ENCODE measurements around the gene ESYT1.
"Not testable (repeated sequence)": the region's sequence is repeated elsewhere in the genome, so short reads cannot be mapped to it uniquely, and the experiment has no call there.

The ESYT1 gene

DNA sequence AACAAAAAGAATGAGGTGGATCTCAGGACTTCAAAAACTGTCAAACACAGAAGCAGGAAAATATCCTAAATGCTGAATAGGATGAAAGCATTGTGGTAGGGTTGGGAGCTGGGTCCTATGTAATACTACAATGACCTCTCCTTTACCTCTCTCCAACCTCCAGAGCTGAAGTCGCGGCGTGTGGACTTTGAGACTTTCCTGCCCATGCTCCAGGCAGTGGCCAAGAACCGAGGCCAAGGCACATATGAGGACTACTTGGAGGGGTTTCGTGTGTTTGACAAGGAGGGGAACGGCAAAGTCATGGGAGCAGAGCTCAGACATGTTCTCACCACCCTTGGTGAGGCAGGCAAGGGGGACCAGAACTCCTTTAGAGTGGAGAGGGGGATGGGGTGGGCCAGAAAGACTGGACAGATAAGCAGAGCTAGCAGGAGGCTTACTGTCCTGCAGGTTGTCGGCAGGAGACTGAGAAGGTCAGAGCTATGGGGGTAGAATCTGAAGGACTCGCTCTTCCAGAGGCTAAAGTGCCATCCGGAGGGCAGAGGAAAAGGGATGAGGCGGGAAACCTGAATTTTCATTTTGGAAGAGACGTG is 27.3 kb downstream of the ESYT1 start:
- in situ Hi-C loops (cut with MboI; ENCODE audit: low sequenced_read_pairs) = no loop called here

DNA sequence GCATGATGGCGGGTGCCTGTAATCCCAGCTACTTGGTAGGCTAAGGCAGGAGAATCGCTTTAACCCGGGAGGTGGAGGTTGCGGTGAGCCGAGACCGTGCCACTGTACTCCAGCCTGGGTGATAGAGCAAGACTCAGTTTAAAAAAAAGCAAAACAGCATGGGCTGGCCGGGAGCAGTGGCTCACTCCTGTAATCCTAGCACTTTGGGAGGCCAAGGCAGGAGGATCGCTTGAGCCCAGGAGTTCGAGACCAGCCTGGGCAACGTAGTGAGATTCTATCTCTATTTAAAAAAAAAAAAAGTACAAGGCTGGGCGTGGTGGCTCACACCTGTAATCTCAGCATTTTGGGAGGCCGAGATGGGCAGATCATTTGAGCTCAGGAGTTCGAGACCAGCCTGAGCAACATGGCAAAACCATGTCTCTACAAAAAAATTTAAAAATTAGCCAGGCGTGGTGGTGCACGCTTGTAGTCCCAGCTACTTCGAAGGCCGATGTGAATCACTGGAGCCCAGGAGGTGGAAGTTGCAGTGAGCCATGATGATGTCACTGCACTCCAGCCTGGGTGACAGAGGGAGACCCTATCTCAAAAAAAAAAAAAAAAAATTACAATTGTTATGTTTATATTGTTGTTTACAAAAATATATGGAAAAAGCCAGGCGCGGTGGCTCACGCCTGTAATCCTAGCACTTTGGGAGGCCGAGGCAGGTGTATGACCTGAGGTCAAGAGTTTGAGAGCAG is 28.6 kb downstream of the ESYT1 start:
- in situ Hi-C loops (cut with MboI; ENCODE audit: low sequenced_read_pairs) = not testable (repeated sequence)

DNA sequence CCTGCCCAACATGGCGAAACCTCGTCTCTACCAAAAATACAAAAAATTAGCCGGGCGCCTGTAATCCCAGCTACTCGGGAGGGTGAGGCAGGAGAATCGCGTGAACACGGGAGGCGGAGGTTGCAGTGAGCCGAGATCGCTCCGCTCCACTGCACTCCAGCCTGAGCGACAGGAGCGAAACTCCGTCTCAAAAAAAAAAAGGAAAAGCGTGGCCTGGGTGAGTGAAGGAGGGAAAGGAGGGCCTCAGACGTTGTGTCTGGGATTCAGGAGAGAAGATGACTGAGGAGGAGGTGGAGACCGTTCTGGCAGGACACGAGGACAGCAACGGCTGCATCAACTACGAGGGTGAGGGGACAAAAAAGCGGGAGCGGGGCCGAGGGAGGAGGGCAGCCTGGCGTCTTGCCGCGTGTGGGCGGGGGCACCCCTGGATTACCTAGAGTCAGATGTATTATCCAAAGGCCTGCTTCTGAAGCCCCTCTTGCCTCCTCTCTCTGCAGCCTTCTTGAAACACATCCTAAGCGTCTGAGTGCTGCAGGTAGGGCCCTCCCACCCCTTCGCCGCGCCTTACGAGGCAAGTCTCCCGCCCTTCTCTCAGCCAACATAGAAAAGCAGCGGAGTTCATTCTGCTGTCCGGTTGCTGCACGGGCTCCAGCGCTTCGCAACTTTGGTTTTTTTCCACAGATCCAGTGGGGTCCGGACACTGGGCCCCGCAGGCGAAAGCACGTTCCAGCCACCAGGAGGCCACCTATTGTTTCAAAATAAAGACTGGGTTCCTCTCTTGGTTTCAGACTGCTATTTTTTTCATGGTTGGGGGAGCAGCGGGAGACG is 29.3 kb downstream of the ESYT1 start:
- in situ Hi-C loops (cut with MboI; ENCODE audit: low sequenced_read_pairs) = no loop called here

DNA sequence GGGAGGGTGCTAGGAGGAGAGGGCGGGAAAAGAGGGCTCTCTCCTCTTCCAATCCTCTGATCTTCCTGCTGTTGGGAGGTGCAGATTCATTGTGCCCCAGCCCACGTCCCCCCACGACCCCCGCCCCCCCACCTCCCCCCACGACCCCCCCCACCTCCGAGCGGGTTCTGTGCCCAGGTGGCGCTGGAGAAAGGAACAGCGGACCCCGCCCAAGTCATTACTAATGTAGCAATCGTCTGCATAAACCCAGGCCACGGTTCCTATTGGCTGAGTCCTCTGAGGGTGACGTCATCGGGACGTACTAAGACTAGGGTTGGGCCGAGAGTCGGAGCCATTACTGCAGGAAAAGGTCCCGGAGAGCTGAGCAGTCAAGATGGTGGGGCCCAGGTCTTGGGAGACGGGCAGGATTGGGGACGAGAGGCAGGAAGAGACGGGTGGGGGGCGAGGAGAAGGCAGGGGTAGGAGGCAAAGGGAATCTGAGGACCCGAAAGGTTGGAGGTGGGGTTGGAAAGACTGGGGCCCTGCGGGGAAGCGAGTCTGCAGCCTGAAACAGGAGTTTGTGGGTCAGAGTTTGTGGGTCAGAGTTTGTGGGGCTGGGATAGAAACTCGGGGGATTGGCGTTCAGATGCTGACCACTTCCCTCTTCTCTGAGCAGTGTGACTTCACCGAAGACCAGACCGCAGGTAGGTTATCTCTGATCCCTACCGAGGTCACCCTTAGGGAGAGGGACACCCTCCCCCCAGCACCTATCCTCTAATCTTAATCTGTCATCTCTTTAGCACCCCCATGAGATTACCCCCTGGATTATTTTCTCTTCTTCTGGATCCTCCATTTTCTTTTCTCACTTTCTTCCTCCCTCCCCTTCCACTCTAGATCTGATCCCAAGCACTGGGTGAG is 30.2 kb downstream of the ESYT1 start, which contains the start of gene MYL6:
MYL6 (plus strand) TSS at position 331 of the 897 bp plus-strand sequence; CDS start at position 374, 43 bp downstream.
- in situ Hi-C loops (cut with MboI; ENCODE audit: low sequenced_read_pairs) = no loop called here

DNA sequence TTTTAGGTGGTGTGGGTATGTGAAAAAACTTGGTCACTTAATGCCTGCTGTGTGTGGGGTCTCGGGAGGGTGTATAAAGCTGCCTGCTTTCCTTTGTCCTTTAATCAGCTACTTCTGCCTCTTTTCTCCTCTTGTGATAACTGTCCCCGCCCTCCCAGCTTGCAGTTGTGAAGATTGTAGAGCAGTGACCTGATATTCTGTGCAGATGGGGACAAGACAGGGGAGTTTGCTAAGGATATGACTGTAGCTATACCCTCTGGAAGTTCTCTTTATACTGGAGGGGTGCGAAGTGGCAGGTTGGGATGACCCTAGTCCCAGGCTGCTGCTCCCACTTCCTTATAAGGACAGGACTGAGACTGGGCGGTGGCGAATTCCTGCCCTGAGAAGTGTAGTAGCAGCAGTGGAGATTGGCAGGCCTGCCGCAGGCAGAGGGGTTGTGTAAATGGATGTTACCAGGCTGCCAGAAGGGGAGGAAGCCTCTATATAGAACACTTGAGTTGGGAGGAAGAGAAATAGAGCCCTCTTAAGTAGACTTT is 30.9 kb downstream of the ESYT1 start:
- in situ Hi-C loops (cut with MboI; ENCODE audit: low sequenced_read_pairs) = no loop called here

DNA sequence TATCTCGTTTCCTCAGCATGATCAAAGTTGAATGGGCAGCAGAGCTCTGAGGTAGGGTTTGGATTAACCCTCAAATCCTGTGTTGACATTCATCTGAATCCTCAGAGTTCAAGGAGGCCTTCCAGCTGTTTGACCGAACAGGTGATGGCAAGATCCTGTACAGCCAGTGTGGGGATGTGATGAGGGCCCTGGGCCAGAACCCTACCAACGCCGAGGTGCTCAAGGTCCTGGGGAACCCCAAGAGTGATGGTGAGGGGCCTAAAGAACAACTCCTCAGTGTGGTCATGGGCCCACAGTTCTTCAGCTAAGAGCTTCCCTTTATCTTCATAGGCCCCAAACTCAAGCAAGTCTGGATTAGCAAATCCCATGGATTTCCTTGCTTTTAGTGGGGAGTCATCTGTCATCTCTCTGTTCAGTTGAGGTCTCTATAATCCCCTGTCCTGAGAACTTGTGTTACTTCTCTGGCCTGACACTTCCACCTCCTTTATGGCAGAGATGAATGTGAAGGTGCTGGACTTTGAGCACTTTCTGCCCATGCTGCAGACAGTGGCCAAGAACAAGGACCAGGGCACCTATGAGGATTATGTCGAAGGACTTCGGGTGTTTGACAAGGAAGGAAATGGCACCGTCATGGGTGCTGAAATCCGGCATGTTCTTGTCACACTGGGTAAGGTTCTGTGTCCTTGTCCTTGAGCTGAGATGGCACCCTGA is 31.6 kb downstream of the ESYT1 start:
- in situ Hi-C loops (cut with MboI; ENCODE audit: low sequenced_read_pairs) = no loop called here

DNA sequence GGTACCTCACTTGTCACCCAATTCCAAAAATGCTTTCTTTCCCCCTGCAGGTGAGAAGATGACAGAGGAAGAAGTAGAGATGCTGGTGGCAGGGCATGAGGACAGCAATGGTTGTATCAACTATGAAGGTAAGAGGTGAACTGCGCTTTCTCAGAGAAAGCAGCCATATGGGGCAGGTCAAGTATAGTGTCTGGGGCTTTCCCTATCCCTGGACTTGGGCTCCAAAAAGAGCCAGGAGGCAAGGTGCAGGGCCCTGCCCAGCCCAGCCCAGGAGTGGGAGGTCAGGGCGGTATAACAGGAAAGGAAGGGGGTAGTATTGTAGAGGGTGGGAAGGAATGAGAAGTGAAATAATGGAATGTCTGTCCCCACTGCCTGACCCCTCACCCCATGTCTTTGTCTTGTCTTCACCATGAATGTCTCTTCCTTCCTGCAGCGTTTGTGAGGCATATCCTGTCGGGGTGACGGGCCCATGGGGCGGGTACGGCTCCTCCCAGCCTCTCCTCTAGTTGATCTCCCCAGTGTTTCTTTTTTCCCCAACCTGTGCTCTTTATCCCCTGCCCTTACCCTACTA is 32.2 kb downstream of the ESYT1 start:
- in situ Hi-C loops (cut with MboI; ENCODE audit: low sequenced_read_pairs) = no loop called here

DNA sequence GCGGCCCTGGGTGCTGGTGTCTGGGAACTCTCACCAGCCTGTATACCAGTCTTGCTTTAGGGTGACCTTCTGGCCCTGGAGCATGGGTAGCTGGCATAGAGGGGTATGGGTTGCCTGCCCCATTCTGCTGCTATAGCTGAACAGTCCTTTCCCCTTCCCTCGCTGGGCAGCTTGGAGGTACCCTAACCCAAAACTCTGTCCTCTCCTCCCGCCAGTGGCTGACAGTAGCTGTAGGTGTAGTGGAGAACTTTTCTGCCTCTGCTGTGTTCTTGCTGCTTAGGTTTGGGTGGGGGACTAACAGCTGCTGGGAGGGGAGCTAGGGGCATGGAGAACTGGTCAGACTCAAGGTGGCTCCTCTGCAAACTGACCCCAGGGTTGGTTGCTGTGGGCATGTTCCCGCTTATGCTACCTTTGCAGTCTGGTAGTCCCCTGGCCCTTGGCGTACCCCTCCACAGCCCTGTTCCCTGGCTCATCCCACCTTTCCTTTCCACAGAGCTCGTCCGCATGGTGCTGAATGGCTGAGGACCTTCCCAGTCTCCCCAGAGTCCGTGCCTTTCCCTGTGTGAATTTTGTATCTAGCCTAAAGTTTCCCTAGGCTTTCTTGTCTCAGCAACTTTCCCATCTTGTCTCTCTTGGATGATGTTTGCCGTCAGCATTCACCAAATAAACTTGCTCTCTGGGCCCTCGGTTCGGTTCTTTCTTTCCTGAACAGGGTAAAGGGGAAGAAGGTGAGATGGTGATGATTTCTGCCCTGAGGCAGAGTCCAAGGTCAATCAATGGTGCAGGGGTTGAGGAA is 33.0 kb downstream of the ESYT1 start:
- in situ Hi-C loops (cut with MboI; ENCODE audit: low sequenced_read_pairs) = no loop called here

DNA sequence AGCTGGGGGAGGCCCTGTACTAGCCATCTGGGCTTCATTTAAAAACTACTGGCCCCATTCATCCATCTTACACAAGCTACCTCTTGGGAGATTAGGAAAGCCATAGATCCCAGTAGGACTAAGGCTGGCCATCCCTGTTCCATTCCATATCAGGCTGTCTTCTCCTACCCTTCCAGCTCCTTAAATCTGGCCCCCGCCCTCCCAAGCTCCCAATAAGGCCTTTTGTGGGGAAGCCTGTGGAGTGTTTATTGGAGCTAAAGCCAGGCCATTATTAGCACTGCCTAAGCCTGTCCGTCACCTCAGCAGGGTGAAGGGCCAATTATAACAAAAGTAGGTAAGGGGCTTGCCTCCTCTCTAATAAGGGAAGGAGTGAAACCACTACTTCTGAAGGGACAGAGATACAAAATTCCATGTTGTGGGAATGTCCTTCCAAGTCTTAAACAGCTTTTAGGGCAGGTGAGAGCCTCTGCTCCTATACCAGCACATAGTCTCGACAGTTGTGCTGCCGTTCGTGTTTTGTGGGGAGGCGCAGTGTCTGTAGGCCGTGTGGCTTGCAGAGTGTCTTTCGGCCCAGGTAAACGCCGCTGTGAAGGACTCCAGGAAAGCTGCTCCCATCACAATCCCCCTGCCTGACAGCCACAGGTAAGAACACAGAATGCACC is 33.8 kb downstream of the ESYT1 start:
- in situ Hi-C loops (cut with MboI; ENCODE audit: low sequenced_read_pairs) = no loop called here

DNA sequence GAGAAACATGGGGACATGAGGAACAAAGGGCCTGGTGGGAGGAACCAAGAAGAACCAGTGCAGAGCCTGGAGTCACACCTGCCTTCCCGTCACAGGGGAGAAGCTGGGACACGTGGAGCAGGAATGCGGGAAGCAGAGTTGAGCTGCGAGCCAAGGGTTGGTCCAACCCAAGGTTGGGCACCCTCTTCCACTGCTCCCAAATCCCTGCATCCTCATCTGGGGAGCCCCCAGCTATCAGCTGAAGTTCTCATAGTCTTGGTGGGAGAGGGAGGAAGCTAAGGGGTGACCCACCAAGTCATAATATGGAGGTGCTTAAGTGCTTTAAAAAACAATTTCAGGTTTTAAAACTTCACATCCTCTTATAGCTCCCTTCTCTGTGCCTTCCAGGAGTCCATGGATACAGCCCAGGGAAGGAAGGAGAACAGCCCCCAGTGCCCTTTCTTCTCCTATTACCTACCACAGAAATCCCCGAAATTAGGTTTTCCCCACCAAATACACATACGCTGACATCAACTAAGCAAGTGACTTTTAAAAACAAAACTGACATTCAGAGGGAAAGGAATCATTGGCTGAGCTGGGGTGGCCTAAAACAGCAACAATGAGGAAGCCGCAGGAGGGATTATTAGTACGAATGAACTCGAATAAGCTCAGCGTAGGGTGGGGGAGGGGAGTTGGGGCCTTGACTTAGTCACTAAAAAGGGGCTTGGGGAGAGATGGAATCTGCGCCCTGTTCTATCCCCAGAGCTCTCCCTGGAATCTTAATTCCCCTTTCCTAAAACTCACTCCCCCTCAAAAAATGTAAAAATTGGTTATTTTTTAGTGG is 34.6 kb downstream of the ESYT1 start:
- in situ Hi-C loops (cut with MboI; ENCODE audit: low sequenced_read_pairs) = no loop called here

DNA sequence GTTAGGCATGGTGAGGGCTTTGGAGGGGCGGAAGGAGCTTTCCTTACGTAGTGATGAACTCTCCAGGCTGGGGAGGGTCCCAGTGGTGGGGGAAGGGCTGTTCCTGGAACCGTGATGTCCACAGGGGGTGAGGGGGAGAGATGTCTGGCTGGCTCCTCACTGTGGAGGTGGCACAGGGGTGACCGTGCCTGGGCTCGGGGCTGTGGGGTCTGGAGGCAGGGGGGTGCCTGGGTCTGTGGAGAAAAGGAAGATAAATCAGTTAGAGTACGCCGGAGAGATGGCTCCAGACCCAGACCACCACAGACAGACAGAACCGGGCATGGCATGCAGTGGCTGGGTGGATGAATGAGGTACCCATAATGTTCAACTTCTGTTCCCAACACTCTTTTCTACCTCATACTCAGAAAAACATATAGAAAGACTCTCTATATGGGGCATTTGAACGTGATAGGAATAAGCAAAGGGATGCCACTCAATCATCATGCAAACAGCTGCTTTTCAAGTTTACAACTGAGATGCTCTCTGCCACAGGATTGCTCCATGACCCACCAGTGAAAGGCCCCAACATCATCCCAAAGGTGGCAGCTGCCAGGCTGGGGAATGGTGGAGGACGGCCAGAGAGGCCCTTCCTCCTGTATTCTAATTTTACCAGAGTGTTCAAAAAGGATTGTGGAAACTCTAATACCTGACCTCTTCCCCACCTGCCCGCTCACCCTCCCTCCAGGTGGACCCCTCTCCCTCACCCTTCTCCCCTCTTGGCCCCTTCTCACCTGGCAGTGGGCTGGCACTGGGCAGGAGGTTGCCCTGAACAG is 35.7 kb downstream of the ESYT1 start:
- in situ Hi-C loops (cut with MboI; ENCODE audit: low sequenced_read_pairs) = no loop called here

DNA sequence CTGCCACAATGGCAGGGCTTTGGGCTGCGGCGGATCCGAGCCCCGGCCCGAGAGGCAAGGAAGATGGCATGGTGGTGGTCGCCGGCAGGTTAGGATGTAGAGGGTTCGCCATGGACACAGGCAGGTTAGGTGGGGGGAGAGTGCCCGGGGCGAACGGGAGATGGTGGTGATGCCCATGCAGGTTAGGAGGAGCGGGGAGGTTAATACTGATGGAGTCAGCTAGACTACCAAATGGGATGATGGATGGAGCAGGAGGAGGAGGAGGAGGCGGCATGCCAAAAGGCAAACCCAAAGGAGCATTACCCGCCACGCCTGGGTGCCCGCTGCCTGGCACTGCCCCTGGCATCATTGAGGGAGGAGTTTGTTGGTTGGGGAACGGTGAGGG is 36.3 kb downstream of the ESYT1 start:
- in situ Hi-C loops (cut with MboI; ENCODE audit: low sequenced_read_pairs) = no loop called here

DNA sequence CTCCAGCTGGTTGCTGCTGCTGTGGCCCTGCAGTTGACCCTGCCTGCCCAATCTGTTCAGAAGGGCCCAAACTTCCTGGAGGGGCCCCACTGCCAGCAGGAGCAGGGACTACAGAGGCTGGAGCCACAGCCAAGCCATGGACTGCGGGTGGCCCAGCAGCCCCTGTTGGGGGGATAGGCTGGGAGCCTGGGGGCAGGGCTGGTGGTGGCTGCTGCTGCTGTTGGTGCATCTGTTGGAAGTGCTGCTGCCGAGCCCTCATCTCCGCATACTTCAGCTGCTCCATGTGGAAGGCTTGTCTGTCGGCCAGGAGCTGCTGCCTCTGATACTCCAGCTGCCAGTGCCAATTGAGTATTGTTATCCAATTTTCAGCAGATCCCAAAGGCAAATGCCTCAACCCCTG is 37.3 kb downstream of the ESYT1 start:
- in situ Hi-C loops (cut with MboI; ENCODE audit: low sequenced_read_pairs) = no loop called here

DNA sequence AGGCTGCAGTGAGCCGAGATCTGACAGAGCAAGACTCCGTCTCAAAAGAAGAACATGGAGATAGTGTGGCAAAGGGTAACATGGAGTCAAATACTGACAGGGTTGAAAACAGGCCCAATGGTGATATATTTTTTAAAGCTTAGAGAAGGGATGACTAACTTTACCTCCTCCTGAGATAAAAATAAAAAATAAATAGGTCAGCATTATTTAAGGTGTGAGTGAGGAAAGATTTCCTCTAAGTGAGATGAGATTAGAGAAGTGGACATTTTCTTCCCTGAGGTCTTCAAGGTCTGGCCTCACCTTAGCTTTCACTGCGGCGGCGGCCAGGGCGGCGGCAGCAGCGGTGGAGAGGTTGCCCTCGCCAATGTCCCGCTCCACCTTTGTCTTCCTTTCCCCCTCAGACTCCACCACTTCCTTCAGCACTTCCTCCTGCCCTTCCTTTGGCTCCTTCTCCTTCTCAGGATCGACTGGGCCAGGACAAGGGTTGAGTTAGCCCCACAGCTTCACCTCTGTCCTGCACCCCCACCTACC is 41.2 kb downstream of the ESYT1 start:
- in situ Hi-C loops (cut with MboI; ENCODE audit: low sequenced_read_pairs) = no loop called here

DNA sequence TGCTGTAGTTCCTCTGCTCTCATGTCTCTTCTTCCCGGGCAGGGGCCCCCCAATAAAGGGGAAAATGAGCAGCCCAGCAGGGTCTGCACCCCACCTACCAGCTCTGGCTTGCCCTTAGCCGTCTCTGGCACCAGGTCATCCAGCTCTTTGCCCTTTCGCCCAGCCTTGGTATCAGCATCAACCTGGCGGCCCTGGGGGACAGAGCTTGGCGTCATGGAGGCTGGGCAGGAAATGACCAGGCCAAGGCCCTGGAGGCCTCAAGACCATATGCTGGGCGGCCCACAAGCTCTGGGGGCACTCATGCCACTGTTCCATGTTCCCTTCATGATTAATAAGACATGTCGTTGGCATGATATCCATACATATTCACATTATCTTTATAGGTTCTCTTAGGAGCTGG is 44.8 kb downstream of the ESYT1 start:
- in situ Hi-C loops (cut with MboI; ENCODE audit: low sequenced_read_pairs) = no loop called here

DNA sequence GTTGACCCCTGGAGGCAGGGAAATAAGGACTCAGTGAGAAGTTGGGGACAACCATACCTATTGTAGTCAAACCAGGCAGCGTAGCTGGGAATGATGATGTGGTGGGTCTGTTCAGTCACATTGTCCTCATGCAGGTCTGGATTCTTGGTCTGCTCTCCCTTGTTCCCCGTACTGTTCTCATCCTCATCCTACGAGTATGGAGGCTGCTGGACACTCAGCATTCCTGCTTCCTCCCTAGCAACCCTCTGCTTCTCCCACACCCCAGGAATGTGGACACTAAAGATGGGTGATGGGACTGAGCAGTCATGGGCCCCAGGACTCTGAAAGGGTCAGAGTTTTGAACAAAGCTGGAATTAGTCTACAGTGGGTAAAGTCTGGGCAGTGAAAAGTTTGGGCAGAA is 50.3 kb downstream of the ESYT1 start:
- in situ Hi-C loops (cut with MboI; ENCODE audit: low sequenced_read_pairs) = no loop called here

Data from HL-60/S4 treated with retinoic acid at 250 ng/mL for 4 days and 3 days (cell line).